ENCODE results near the gene PRKD3.

DNA sequence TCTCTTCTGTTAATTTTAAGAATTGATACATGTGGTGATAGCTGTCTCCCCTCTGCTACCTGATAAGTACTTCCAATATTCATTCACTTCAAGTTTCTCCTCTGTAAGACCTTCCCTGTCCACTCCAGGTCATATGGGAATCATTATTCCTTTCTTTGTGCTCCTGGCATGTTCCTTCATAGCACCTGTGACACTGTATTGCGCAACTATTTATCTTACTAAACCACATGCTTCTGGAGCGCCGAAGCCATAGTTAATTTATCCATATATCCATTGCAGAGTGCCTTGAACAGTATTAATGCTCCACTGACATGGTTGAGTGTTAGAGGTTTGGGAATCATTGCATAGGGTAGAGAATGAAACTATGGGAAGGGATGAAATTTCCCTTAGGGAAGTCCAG is 7.9 kb upstream of the PRKD3 start:
- TF ChIP-seq CTCF (conservative IDR thresholded peaks at IDR 0.05 in 1 of 2, IDR thresholded peaks at IDR 0.05 in 1 of 2; ENCODE audit: extremely low read depth in 1 of 2, insufficient read depth in 1 of 2, low read depth in 1 of 2, low read length in 2 of 2), result no peak
- TF ChIP-seq EZH2 (IDR thresholded peaks at IDR 0.05; ENCODE audit: borderline replicate concordance, low read length), result no peak
